Nephron progenitor cell (in vitro differentiated cells): Measurements from ENCODE around the gene CHST10.
"Not testable (repeated sequence)": the region's sequence is repeated elsewhere in the genome, so short reads cannot be mapped to it uniquely, and the experiment has no call there.

Experiments used
- DNase-seq: peaks from one replicate; pipeline ENCODE4 v3.0.0; 2021
- H3K27ac Mint-ChIP-seq: 2 replicates; pipeline ENCODE4 v1.8.0; 2021; ENCODE audit warnings: mild to moderate bottlenecking, moderate library complexity, mixed read lengths
- H3K27me3 Mint-ChIP-seq: 2 replicates; pipeline ENCODE4 v1.8.0; 2021; ENCODE audit warnings: mild to moderate bottlenecking, low read depth, mixed read lengths; ENCODE audit not compliant: poor library complexity
- H3K36me3 Mint-ChIP-seq: 2 replicates; pipeline ENCODE4 v1.8.0; 2021; ENCODE audit warnings: low read depth, mixed read lengths
- H3K4me1 Mint-ChIP-seq: 2 replicates; pipeline ENCODE4 v1.8.0; 2021; ENCODE audit warnings: mixed read lengths
- H3K4me3 Mint-ChIP-seq: 2 replicates; pipeline ENCODE4 v1.8.0; 2021; ENCODE audit warnings: mild to moderate bottlenecking, moderate library complexity, mixed read lengths
- H3K9me3 Mint-ChIP-seq: 2 replicates; pipeline ENCODE4 v1.8.0; 2021; ENCODE audit warnings: mild to moderate bottlenecking, moderate library complexity, mixed read lengths
- CTCF ChIP-seq: fragments of 200-600 bp; sonication (generic); IDR thresholded peaks from 2 replicates; pipeline ENCODE4 v1.5.0; 2021; ENCODE audit warnings: antibody characterized with exemption

Gene CHST10

DNA sequence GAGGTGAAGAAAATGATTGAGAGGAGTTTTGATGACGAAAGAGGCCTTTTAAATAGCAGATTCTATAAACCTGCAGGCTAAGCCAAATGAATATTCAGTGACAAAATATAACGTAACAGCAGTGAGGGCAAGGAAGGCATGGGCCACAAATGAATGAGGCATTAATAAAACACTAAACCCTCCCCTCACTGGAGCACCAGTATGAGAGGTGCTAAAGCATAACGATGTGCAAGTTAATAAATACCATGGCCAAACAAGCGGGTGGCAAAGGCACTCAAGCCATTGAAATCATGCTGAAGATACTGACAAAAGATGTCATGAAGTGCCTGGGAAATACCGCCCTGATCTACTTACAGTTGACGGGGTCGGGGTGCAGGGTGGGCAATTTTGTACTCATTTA, 64.9 kb downstream of the CHST10 start:
- no peak overlapping the region for H3K4me3 Mint-ChIP-seq
- no peak for TF ChIP-seq CTCF
- peaks cover 2% of the 10 kb centered on the region for H3K27me3 Mint-ChIP-seq
- no peaks in the 10 kb centered on the region for H3K36me3 Mint-ChIP-seq
- DNase-seq = no peak
- no peak overlapping the region for H3K27ac Mint-ChIP-seq
- peaks cover 23% of the 10 kb centered on the region for H3K9me3 Mint-ChIP-seq
- H3K4me1 Mint-ChIP-seq = peaks cover 5% of the 10 kb centered on the region

DNA sequence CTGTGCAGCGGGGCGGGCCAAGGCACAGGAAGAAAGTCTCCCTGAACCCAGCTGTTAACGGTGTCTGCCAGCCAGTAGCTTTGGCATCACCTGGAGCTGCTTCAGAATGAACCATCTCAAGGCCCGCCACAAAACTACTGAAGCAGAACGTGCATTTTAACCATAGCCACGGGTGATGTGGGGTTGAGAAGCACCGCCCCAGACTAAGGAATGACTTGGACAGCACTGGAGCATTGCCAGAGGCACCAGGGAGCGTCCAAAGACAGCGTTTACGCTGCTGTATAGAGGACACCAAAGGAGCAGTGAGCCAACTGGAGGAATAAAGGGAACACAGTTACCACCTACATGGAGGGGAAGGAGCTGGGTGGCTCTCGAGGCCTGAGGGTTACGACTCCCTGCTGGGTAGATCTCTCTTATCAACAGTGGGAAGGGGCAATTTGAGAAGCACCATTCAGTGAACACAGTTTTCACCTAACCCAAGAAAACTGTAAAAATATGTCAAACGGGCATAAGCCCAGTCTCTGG, 66.7 kb downstream of the CHST10 start:
- no peak for TF ChIP-seq CTCF
- H3K27me3 Mint-ChIP-seq = peaks cover 8% of the 10 kb centered on the region
- no peaks in the 10 kb centered on the region for H3K36me3 Mint-ChIP-seq

GRCh38 chr2:100345144-100345543, 72.3 kb downstream of the CHST10 start:
- not testable (repeated sequence) for H3K4me1 Mint-ChIP-seq, H3K4me3 Mint-ChIP-seq, DNase-seq, H3K36me3 Mint-ChIP-seq, H3K27ac Mint-ChIP-seq
- peaks cover 23% of the 10 kb centered on the region for H3K9me3 Mint-ChIP-seq
- H3K27me3 Mint-ChIP-seq = peaks cover 14% of the 10 kb centered on the region

More for the DNA sequence above, 66.7 kb downstream of the CHST10 start:
- Mint-ChIP-seq H3K9me3 (peaks cover 8% of the 10 kb centered on the region), H3K27ac (no peak overlapping the region), H3K4me1 (peaks cover 5% of the 10 kb centered on the region), H3K4me3 (no peak overlapping the region)
- no peak for DNase-seq

- Mint-ChIP-seq H3K27ac (no peak overlapping the region), H3K9me3 (peaks cover 16% of the 10 kb centered on the region), H3K4me3 (no peak overlapping the region), H3K27me3 (peaks cover 21% of the 10 kb centered on the region), H3K4me1 (no peaks in the 10 kb centered on the region), H3K36me3 (no peaks in the 10 kb centered on the region)
- no peak for TF ChIP-seq CTCF
- no peak for DNase-seq
These were observed 73.0 kb downstream of the CHST10 start for GRCh38 chr2:100344433-100344832.

DNA sequence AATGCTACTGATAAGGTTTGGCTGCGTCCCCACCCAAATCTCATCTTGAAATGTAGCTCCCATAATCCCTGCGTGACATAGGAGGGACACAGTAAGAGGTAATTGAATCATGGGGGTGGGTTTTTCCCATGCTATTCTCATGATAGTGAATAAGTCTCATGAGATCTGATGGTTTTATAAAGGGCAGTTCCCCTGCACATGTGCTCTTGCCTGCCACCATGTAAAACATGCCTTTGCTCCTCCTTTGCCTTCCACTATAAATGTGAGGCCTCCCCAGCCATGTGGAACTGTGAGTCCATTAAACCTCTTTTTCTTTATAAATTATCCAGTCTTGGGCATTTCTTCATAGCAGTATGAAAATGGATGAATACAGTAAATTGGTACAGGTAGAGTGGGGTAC, 75.0 kb downstream of the CHST10 start:
- not testable (repeated sequence) for H3K36me3 Mint-ChIP-seq, H3K4me3 Mint-ChIP-seq, DNase-seq, H3K4me1 Mint-ChIP-seq, H3K27ac Mint-ChIP-seq
- H3K27me3 Mint-ChIP-seq = peaks cover 23% of the 10 kb centered on the region
- H3K9me3 Mint-ChIP-seq = peaks cover 14% of the 10 kb centered on the region
